NB4 (cell line): ENCODE measurements around the gene DSCAM.

Experiments
- POLR2A ChIP-seq: IDR thresholded peaks from 2 replicates; pipeline ENCODE4 v1.6.1; 2011; ENCODE audit warnings: mild to moderate bottlenecking; ENCODE audit not compliant: insufficient read length; ENCODE audit errors: extremely low read depth
- TF ChIP-seq, protein P1 (sequence below): IDR thresholded peaks from one replicate; pipeline ENCODE4 v1.5.1; 2012; ENCODE audit warnings: low read depth, low read length
- TF ChIP-seq, protein P2 (sequence below): IDR thresholded peaks from 2 replicates; pipeline ENCODE4 v1.6.1; 2011; ENCODE audit warnings: low read depth, low read length

- TF ChIP-seq POLR2A = no peak
- TF ChIP-seq, protein P1, sequence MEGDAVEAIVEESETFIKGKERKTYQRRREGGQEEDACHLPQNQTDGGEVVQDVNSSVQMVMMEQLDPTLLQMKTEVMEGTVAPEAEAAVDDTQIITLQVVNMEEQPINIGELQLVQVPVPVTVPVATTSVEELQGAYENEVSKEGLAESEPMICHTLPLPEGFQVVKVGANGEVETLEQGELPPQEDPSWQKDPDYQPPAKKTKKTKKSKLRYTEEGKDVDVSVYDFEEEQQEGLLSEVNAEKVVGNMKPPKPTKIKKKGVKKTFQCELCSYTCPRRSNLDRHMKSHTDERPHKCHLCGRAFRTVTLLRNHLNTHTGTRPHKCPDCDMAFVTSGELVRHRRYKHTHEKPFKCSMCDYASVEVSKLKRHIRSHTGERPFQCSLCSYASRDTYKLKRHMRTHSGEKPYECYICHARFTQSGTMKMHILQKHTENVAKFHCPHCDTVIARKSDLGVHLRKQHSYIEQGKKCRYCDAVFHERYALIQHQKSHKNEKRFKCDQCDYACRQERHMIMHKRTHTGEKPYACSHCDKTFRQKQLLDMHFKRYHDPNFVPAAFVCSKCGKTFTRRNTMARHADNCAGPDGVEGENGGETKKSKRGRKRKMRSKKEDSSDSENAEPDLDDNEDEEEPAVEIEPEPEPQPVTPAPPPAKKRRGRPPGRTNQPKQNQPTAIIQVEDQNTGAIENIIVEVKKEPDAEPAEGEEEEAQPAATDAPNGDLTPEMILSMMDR = no peak
- TF ChIP-seq, protein P2, sequence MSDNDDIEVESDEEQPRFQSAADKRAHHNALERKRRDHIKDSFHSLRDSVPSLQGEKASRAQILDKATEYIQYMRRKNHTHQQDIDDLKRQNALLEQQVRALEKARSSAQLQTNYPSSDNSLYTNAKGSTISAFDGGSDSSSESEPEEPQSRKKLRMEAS = no peak
These were observed 117.1 kb downstream of the DSCAM start for GRCh38 chr21:40729761-40730425.
